OCI-LY1 (cell line): ENCODE measurements around the gene TRIM26.
A peak's percentile ranks its signal among the peaks of the same experiment; 100 is the strongest.

Source experiments
- H2AFZ ChIP-seq: fragments of 200-600 bp; sonication (generic), shearing (Covaris generic); 2 replicates; pipeline ENCODE4 v1.6.0; 2014; ENCODE audit warnings: antibody characterized with exemption, mild to moderate bottlenecking, low read length
- H3F3A ChIP-seq: fragments of 200-600 bp; sonication (generic), shearing (Covaris generic); 2 replicates; pipeline ENCODE4 v1.6.0; 2014; ENCODE audit warnings: mild to moderate bottlenecking, antibody characterized with exemption, low read length, moderate library complexity; ENCODE audit not compliant: insufficient read depth
- H3K27ac ChIP-seq: fragments of 200-600 bp; sonication (generic); 2 replicates; pipeline ENCODE4 v1.5.1; 2014; ENCODE audit warnings: low read length, mixed run types, mild to moderate bottlenecking, low read depth; ENCODE audit not compliant: poor library complexity, severe bottlenecking
- H3K27me3 ChIP-seq: fragments of 200-600 bp; sonication (generic); 2 replicates; pipeline ENCODE4 v1.6.0; 2014; ENCODE audit warnings: antibody characterized with exemption, mild to moderate bottlenecking, low read length, moderate library complexity; ENCODE audit not compliant: insufficient read depth
- H3K36me3 ChIP-seq: fragments of 200-600 bp; sonication (generic); 2 replicates; pipeline ENCODE4 v1.6.1; 2014; ENCODE audit warnings: mild to moderate bottlenecking, antibody characterized with exemption, low read length, moderate library complexity, mixed read lengths; ENCODE audit not compliant: insufficient read depth
- H3K4me1 ChIP-seq: fragments of 200-600 bp; sonication (generic); 2 replicates; pipeline ENCODE4 v1.5.1; 2014; ENCODE audit warnings: mild to moderate bottlenecking, low read length, moderate library complexity; ENCODE audit not compliant: insufficient read depth, severe bottlenecking
- H3K4me2 ChIP-seq: fragments of 200-600 bp; sonication (generic), shearing (Covaris generic); 2 replicates; pipeline ENCODE4 v1.6.1; 2014; ENCODE audit warnings: low read length
- H3K4me3 ChIP-seq: fragments of 200-600 bp; sonication (generic); 2 replicates; pipeline ENCODE4 v1.5.1; 2014; ENCODE audit warnings: low read length, low read depth, mild to moderate bottlenecking, mixed read lengths; ENCODE audit not compliant: poor library complexity, severe bottlenecking
- H3K79me2 ChIP-seq: fragments of 200-600 bp; shearing (Covaris generic); 2 replicates; pipeline ENCODE4 v1.6.1; 2016; ENCODE audit warnings: mixed run types, low read length, mixed read lengths; ENCODE audit not compliant: insufficient read depth
- H3K9ac ChIP-seq: fragments of 200-600 bp; sonication (generic), shearing (Covaris generic); 2 replicates; pipeline ENCODE4 v1.6.1; 2014; ENCODE audit warnings: mild to moderate bottlenecking, low read length, mixed read lengths
- H3K9me2 ChIP-seq: fragments of 200-600 bp; sonication (generic), shearing (Covaris generic); 2 replicates; pipeline ENCODE4 v1.6.1; 2014; ENCODE audit warnings: low read depth, mild to moderate bottlenecking, low read length, mixed read lengths
- H3K9me3 ChIP-seq: fragments of 200-600 bp; shearing (Covaris generic); 2 replicates; pipeline ENCODE4 v1.6.1; 2014; ENCODE audit warnings: low read length, mixed read lengths
- H4K20me1 ChIP-seq: fragments of 200-600 bp; sonication (generic), shearing (Covaris generic); 2 replicates; pipeline ENCODE4 v1.6.0; 2016; ENCODE audit warnings: mild to moderate bottlenecking, low read length; ENCODE audit not compliant: insufficient read depth
- EZH2 ChIP-seq: fragments of 200-600 bp; sonication (generic), shearing (Covaris generic); IDR thresholded peaks from 2 replicates; pipeline ENCODE4 v1.8.0; 2017; ENCODE audit warnings: borderline replicate concordance, mixed run types, mild to moderate bottlenecking, antibody characterized with exemption, low read length, moderate library complexity, mixed read lengths
- TF ChIP-seq, protein P1 (sequence below): fragments of 200-600 bp; sonication (generic), shearing (Covaris generic); IDR thresholded peaks from 2 replicates; pipeline ENCODE4 v1.5.1; 2017; ENCODE audit warnings: mild to moderate bottlenecking, antibody characterized with exemption, low read length, moderate library complexity, mixed read lengths

Gene TRIM26

DNA sequence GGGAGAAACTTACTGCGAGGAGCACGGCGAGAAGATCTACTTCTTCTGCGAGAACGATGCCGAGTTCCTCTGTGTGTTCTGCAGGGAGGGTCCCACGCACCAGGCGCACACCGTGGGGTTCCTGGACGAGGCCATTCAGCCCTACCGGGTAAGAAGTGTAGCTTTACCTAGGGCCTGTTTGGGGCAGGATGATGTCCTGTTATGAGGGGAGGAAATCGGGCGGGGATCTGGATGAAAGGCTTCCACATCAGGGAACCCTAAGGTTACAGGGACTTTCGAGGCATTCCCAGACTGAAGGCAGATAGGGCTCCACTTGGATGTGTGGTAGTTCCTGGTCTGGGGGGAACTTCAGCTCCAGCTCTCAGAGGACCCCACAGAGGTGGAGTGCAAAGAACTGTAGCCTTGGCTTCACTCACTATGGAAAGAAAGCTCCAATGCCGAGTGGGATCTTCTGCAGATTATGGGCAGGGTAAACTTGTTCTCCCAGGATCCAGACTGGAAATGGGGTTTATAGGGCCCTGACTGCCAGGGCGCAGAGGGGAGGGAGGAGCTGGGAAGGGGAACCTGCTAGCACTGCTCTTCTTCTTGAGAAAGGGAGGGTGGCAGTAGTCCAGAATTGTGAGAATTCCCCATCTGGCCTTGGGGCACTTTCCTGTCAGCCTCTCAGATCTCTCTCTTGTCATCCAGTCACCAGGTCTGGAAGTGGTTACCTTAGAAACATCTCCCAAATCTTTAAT, 49.1 kb downstream of the TRIM26 start:
- Histone ChIP-seq H3K4me2 (no peak overlapping the region), H3K9me3 (no peaks in the 10 kb centered on the region), H3K27me3 (no peaks in the 10 kb centered on the region; the same call in 1 of the 2 replicates), H3K27ac (no peak overlapping the region), H3K9ac (no peak overlapping the region), H3F3A (no peaks in the 10 kb centered on the region), H3K4me3 (no peak overlapping the region), H2AFZ (no peak overlapping the region), H4K20me1 (no peaks in the 10 kb centered on the region), H3K36me3 (no peaks in the 10 kb centered on the region), H3K4me1 (no peaks in the 10 kb centered on the region), H3K9me2 (no peaks in the 10 kb centered on the region), H3K79me2 (no peaks in the 10 kb centered on the region)
- TF ChIP-seq, protein P1, sequence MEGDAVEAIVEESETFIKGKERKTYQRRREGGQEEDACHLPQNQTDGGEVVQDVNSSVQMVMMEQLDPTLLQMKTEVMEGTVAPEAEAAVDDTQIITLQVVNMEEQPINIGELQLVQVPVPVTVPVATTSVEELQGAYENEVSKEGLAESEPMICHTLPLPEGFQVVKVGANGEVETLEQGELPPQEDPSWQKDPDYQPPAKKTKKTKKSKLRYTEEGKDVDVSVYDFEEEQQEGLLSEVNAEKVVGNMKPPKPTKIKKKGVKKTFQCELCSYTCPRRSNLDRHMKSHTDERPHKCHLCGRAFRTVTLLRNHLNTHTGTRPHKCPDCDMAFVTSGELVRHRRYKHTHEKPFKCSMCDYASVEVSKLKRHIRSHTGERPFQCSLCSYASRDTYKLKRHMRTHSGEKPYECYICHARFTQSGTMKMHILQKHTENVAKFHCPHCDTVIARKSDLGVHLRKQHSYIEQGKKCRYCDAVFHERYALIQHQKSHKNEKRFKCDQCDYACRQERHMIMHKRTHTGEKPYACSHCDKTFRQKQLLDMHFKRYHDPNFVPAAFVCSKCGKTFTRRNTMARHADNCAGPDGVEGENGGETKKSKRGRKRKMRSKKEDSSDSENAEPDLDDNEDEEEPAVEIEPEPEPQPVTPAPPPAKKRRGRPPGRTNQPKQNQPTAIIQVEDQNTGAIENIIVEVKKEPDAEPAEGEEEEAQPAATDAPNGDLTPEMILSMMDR, result no peak
- TF ChIP-seq EZH2, result no peak

- H3K9me3 ChIP-seq, result no peaks in the 10 kb centered on the region
- no peak for TF ChIP-seq EZH2
- TF ChIP-seq, protein P1, result no peak
- no peak within 1 kb of the TSS for H3K4me3 ChIP-seq
- H3K9ac ChIP-seq, result no peak within 1 kb of the TSS
- no peak within 1 kb of the TSS for H2AFZ ChIP-seq
- H3K27ac ChIP-seq, result no peak within 1 kb of the TSS
- no peaks in the 10 kb centered on the region for H4K20me1 ChIP-seq
- H3K9me2 ChIP-seq, result no peaks in the 10 kb centered on the region
- no peaks in the 10 kb centered on the region for H3K36me3 ChIP-seq
- no peaks in the 10 kb centered on the region; the same call in 1 of the 2 replicates for H3K27me3 ChIP-seq
- H3K4me1 ChIP-seq, result no peaks in the 10 kb centered on the region
- H3K79me2 ChIP-seq, result no peaks in the 10 kb centered on the region
- no peaks in the 10 kb centered on the region for H3F3A ChIP-seq
- H3K4me2 ChIP-seq, result peak within 1 kb of the TSS; percentile 21; the same call in 1 of the 2 replicates
These were observed 49.9 kb downstream of the TRIM26 start, which contains the start of gene TRIM15 for GRCh38 chr6:30163090-30163917. TRIM15 (plus strand) TSS chr6:30163546; CDS start chr6:30163685, 139 bp downstream.

DNA sequence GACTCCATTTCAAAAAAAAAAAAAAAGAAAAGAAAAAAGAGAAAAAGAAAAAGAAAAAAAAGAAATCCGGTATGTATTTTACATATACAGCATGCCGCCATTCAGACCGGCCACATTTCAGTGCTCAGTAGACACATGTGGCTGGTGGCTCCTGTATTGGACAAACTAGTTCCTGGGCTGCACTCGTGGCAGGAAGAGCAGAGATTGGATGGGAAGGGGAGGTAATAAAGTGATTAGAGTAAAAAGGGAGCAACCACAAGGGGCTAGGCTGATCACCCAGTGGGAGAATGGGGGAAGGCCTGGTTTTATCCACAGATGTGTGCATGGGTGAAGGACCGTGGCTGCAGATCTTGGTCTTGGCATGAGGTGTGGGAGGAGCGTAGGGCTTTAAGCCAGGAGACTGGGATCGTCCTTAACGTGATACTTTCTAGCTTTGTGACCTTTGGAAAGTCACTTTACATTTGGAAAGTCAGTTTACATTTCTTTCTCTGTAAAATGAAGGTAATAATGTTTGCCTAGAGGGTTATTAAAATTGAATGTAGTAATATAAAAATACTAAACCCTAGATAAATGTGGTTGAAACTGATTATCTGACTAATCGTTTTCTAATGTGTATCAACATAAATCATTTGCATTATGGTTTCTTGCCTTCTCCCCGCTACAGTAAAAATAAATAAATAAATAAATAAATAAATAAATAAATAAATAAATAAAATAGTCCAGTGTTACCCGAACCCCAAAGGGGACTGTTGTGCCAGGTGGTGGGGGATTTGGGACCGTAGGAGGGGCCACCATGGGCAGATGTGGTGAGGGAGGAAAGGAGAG, 50.7 kb downstream of the TRIM26 start:
- Histone ChIP-seq H2AFZ (no peak overlapping the region), H3K27me3 (no peaks in the 10 kb centered on the region; the same call in 1 of the 2 replicates), H3K4me3 (no peak overlapping the region), H3K4me2 (0 out of 2 replicates have a peak overlapping the region, but pooled peaks have one; percentile 21), H3F3A (no peaks in the 10 kb centered on the region), H3K4me1 (no peaks in the 10 kb centered on the region), H3K9me3 (no peaks in the 10 kb centered on the region), H3K9me2 (no peaks in the 10 kb centered on the region), H3K79me2 (no peaks in the 10 kb centered on the region), H4K20me1 (no peaks in the 10 kb centered on the region), H3K36me3 (no peaks in the 10 kb centered on the region), H3K27ac (no peak overlapping the region), H3K9ac (no peak overlapping the region)
- no peak for TF ChIP-seq EZH2
- TF ChIP-seq, protein P1, result no peak
